Measurements from ENCODE around the gene RBL2.
"Not testable (repeated sequence)": the region's sequence is repeated elsewhere in the genome, so short reads cannot be mapped to it uniquely, and the experiment has no call there.

Gene RBL2

GRCh38 chr16:53509906-53510703, 75.8 kb downstream of the RBL2 start:
- DNase-seq, result peak; percentile 43 to 61

GRCh38 chr16:53510704-53511070, 76.4 kb downstream of the RBL2 start:
- DNase-seq, result no peak

GRCh38 chr16:53511084-53511402, 76.8 kb downstream of the RBL2 start:
- no peak for DNase-seq

GRCh38 chr16:53511403-53512280, 77.4 kb downstream of the RBL2 start:
- no peak for DNase-seq

GRCh38 chr16:53512795-53513194, 78.5 kb downstream of the RBL2 start:
- not testable (repeated sequence) for DNase-seq

GRCh38 chr16:53515259-53515658, 81.0 kb downstream of the RBL2 start:
- DNase-seq, result no peak

- no peak for DNase-seq
Measured at GRCh38 chr16:53515811-53516210, 81.5 kb downstream of the RBL2 start.

- DNase-seq, result no peak
Measured at GRCh38 chr16:53517851-53518250, 83.6 kb downstream of the RBL2 start.

- DNase-seq, result no peak
Measured at GRCh38 chr16:53518550-53519416, 84.5 kb downstream of the RBL2 start.

- no peak for DNase-seq
Measured at GRCh38 chr16:53519417-53520091, 85.3 kb downstream of the RBL2 start.

GRCh38 chr16:53523126-53523804, 89.0 kb downstream of the RBL2 start:
- no peak for DNase-seq

- DNase-seq, result no peak
Measured at GRCh38 chr16:53523971-53524548, 89.8 kb downstream of the RBL2 start.

- DNase-seq, result no peak
Measured at GRCh38 chr16:53528797-53529196, 94.5 kb downstream of the RBL2 start.

GRCh38 chr16:53529513-53529912, 95.2 kb downstream of the RBL2 start:
- no peak for DNase-seq

- no peak for DNase-seq
Measured at GRCh38 chr16:53530046-53530445, 95.8 kb downstream of the RBL2 start.

- no peak for DNase-seq
Measured at GRCh38 chr16:53530741-53531140, 96.5 kb downstream of the RBL2 start.

- DNase-seq, result no peak
Measured at GRCh38 chr16:53534206-53534605, 99.9 kb downstream of the RBL2 start.

- no peak for DNase-seq
Measured at GRCh38 chr16:53537626-53538025, 103.4 kb downstream of the RBL2 start.

GRCh38 chr16:53539346-53539745, 105.1 kb downstream of the RBL2 start:
- not testable (repeated sequence) for DNase-seq

- not testable (repeated sequence) for DNase-seq
Measured at GRCh38 chr16:53539759-53540718, 105.8 kb downstream of the RBL2 start.

Data from hippocampal formation (tissue), 2 donors.